SK-N-SH treated with all-trans-retinoic acid at 6 μM for 48 hours (cell line): ENCODE measurements around the gene UVRAG.

ENCODE experiments used
- ATAC-seq: fragments of 200-7000 bp; cut with Tn5 transposase; 3 replicates; pipeline ENCODE4 v1.9.1; 2020; ENCODE audit warnings: mild to moderate bottlenecking, moderate library complexity
- ARNTL ChIP-seq: fragments of 450-650 bp; formaldehyde crosslinking; IDR thresholded peaks from 2 replicates; pipeline ENCODE4 v1.5.0; 2020; ENCODE audit warnings: low read depth, mild to moderate bottlenecking, moderate library complexity, borderline replicate concordance
- BACH2 ChIP-seq: fragments of 250-450 bp; sonication (Bioruptor Pico); IDR thresholded peaks from 2 replicates; pipeline ENCODE4 v1.9.0; 2021; ENCODE audit warnings: mild to moderate bottlenecking, borderline replicate concordance
- CREB5 ChIP-seq: fragments of 250-450 bp; sonication (Bioruptor Pico); IDR thresholded peaks from 2 replicates; pipeline ENCODE4 v1.5.1; 2020; ENCODE audit warnings: low read depth, mild to moderate bottlenecking, moderate library complexity
- CSDC2 ChIP-seq: fragments of 250-450 bp; sonication (Bioruptor Pico); IDR thresholded peaks from 2 replicates; pipeline ENCODE4 v1.5.0; 2020; ENCODE audit warnings: mild to moderate bottlenecking, moderate library complexity
- CSRNP3 ChIP-seq: fragments of 250-450 bp; sonication (Bioruptor Pico); IDR thresholded peaks from 2 replicates; pipeline ENCODE4 v1.5.1; 2021; ENCODE audit warnings: mild to moderate bottlenecking, moderate library complexity
- ESRRG ChIP-seq: fragments of 250-450 bp; sonication (Bioruptor Pico); IDR thresholded peaks from 2 replicates; pipeline ENCODE4 v1.6.1; 2021; ENCODE audit warnings: mild to moderate bottlenecking
- GLIS3 ChIP-seq: fragments of 250-450 bp; sonication (Bioruptor Pico); IDR thresholded peaks from 2 replicates; pipeline ENCODE4 v1.5.0; 2020; ENCODE audit warnings: mild to moderate bottlenecking, moderate library complexity
- ISL1 ChIP-seq: fragments of 250-450 bp; sonication (Bioruptor Pico); IDR thresholded peaks from 2 replicates; pipeline ENCODE4 v2.1.2; 2022; ENCODE audit warnings: mild to moderate bottlenecking, moderate library complexity
- OSR1 ChIP-seq: fragments of 250-450 bp; sonication (Bioruptor Pico); IDR thresholded peaks from 2 replicates; pipeline ENCODE4 v1.8.0; 2022; ENCODE audit warnings: moderate library complexity, mild to moderate bottlenecking, inconsistent platforms
- PATZ1 ChIP-seq: fragments of 250-450 bp; sonication (Bioruptor Pico); IDR thresholded peaks from 2 replicates; pipeline ENCODE4 v1.8.0; 2020; ENCODE audit warnings: mild to moderate bottlenecking, moderate library complexity, borderline replicate concordance
- PPARA ChIP-seq: fragments of 250-450 bp; sonication (Bioruptor Pico); IDR thresholded peaks from 2 replicates; pipeline ENCODE4 v1.5.0; 2020; ENCODE audit warnings: mild to moderate bottlenecking, borderline replicate concordance
- RARB ChIP-seq: fragments of 250-450 bp; sonication (Bioruptor Pico); IDR thresholded peaks from 2 replicates; pipeline ENCODE4 v1.8.0; 2021; ENCODE audit warnings: mild to moderate bottlenecking, moderate library complexity
- SNAI2 ChIP-seq: fragments of 250-450 bp; sonication (Bioruptor Pico); IDR thresholded peaks from 2 replicates; pipeline ENCODE4 v1.5.0; 2020; ENCODE audit warnings: mild to moderate bottlenecking, moderate library complexity
- TCF4 ChIP-seq: fragments of 250-450 bp; sonication (Bioruptor Pico); IDR thresholded peaks from 2 replicates; pipeline ENCODE4 v1.8.0; 2021; ENCODE audit warnings: mild to moderate bottlenecking, moderate library complexity, borderline replicate concordance
- TOX ChIP-seq: fragments of 250-450 bp; sonication (Bioruptor Pico); IDR thresholded peaks from 2 replicates; pipeline ENCODE4 v1.8.0; 2021; ENCODE audit warnings: mild to moderate bottlenecking, moderate library complexity, borderline replicate concordance
- ZC3H10 ChIP-seq: fragments of 250-450 bp; sonication (Bioruptor Pico); IDR thresholded peaks from 2 replicates; pipeline ENCODE4 v1.5.1; 2021; ENCODE audit warnings: mild to moderate bottlenecking, moderate library complexity
- ZFP30 ChIP-seq: fragments of 450-650 bp; formaldehyde crosslinking; IDR thresholded peaks from 2 replicates; pipeline ENCODE4 v1.5.0; 2022; ENCODE audit warnings: mild to moderate bottlenecking, moderate library complexity
- ZNF565 ChIP-seq: fragments of 450-650 bp; formaldehyde crosslinking; conservative IDR thresholded peaks from 2 replicates; pipeline ENCODE4 v1.5.0; 2020; ENCODE audit warnings: low read depth, mild to moderate bottlenecking, moderate library complexity
- ZNF70 ChIP-seq: fragments of 450-650 bp; formaldehyde crosslinking; IDR thresholded peaks from 2 replicates; pipeline ENCODE4 v1.5.0; 2020; ENCODE audit warnings: mild to moderate bottlenecking, moderate library complexity
- ZNF8 ChIP-seq: fragments of 450-650 bp; formaldehyde crosslinking; IDR thresholded peaks from 2 replicates; pipeline ENCODE4 v1.5.0; 2020; ENCODE audit warnings: mild to moderate bottlenecking, moderate library complexity
- TF ChIP-seq, protein P1 (sequence below): fragments of 250-450 bp; sonication (Bioruptor Pico); IDR thresholded peaks from 2 replicates; pipeline ENCODE4 v1.8.0; 2021; ENCODE audit warnings: low read depth, mild to moderate bottlenecking, moderate library complexity, borderline replicate concordance
- TF ChIP-seq, protein P2 (sequence below): fragments of 250-450 bp; sonication (Bioruptor Pico); IDR thresholded peaks from 2 replicates; pipeline ENCODE4 v1.5.0; 2020; ENCODE audit warnings: mild to moderate bottlenecking, moderate library complexity

Gene UVRAG

GRCh38 chr11:76131142-76131541, 316.1 kb downstream of the UVRAG start:
- TF ChIP-seq PATZ1 (CRISPR knock-in tag): no peak
- no peak for TF ChIP-seq ARNTL (CRISPR knock-in tag)
- TF ChIP-seq BACH2 (CRISPR knock-in tag): no peak
- TF ChIP-seq TCF4 (CRISPR knock-in tag): no peak
- TF ChIP-seq ESRRG: no peak
- no peak for TF ChIP-seq OSR1 (CRISPR knock-in tag)
- no peak for TF ChIP-seq CREB5
- no peak for TF ChIP-seq CSDC2 (CRISPR knock-in tag)
- TF ChIP-seq ZC3H10 (CRISPR knock-in tag): no peak
- TF ChIP-seq PPARA (CRISPR knock-in tag): no peak
- no peak for TF ChIP-seq ZNF70 (CRISPR knock-in tag)
- TF ChIP-seq TOX (CRISPR knock-in tag): no peak
- no peak for TF ChIP-seq ZFP30 (CRISPR knock-in tag)
- no peak for TF ChIP-seq CSRNP3
- TF ChIP-seq ZNF565 (CRISPR knock-in tag): no peak
- TF ChIP-seq, protein P1, sequence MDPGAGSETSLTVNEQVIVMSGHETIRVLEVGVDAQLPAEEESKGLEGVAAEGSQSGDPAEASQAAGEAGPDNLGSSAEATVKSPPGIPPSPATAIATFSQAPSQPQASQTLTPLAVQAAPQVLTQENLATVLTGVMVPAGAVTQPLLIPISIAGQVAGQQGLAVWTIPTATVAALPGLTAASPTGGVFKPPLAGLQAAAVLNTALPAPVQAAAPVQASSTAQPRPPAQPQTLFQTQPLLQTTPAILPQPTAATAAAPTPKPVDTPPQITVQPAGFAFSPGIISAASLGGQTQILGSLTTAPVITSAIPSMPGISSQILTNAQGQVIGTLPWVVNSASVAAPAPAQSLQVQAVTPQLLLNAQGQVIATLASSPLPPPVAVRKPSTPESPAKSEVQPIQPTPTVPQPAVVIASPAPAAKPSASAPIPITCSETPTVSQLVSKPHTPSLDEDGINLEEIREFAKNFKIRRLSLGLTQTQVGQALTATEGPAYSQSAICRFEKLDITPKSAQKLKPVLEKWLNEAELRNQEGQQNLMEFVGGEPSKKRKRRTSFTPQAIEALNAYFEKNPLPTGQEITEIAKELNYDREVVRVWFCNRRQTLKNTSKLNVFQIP: no peak
- no peak for TF ChIP-seq ISL1 (CRISPR knock-in tag)
- ATAC-seq: no peak

DNA sequence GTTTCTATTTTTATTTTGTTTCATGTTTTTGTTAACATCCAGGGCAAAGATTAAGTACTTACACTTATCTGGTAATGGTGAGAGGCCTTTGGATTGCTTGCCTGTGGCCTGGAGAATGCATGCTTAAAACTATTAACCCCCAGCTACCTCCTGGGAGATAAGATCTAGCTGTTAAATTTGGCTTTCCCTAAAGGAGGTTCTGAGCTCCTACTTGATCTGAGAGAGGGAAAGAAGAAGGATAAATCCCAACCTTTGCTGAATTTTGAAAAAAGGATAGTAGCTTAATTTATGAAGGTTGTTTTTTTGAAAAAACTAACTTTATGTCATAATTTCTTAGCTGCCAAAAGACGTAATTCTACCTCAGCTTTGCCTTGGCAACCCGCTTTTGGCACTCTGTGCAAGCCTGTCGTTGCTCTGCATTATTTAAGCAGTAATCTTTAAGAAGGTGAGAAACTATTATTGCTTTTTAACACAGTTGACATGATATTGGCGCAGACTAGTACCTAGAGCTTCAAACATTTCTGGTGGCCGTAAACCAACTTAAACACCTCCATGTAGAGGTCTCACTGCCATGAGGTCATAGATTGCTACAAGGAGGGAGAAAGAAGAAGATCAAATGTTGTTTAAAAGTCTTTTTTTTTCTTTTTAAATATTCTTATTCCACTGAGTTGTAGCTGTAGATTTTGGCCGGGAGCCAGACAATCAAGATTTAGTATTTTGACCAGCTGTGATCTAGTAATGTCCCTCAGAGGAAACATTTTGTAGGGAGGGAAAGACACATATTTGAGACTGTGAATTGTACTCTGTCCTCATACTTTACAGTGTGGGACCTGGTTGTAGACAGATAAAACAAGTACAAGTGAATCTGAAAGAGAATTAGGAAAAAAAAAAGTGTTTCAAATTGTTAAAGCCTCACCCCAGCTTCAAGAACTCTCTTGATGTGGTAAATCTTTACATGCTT, 316.9 kb downstream of the UVRAG start:
- peak; percentile 35; the same call in 1 of the 3 replicates for ATAC-seq
- no peak for TF ChIP-seq ARNTL (CRISPR knock-in tag)

DNA sequence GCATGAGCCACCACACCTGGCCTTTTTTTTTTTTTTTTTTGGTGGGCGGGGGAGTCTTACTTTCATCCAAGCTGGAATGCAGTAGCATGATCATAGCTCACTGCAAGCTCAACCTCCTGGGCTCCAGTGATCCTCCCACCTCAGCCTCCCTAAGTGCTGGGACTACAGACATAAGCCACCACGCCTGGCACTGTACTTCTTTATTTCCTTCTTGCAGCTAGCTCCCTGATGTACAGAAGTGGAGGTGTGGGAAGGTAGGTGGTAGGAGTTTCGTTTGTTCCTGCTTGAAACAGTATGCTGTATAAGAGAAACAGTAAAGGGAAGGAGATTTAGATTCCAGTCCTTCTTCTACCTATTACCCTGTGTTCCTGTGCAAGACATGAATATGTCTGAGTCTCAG, 319.2 kb downstream of the UVRAG start:
- ATAC-seq: no peak
- TF ChIP-seq ZNF8 (no peak), SNAI2 (CRISPR knock-in tag) (no peak), RARB (CRISPR knock-in tag) (no peak), GLIS3 (CRISPR knock-in tag) (no peak), PATZ1 (CRISPR knock-in tag) (no peak), PPARA (CRISPR knock-in tag) (no peak), OSR1 (CRISPR knock-in tag) (no peak), ISL1 (CRISPR knock-in tag) (no peak), BACH2 (CRISPR knock-in tag) (no peak), CSDC2 (CRISPR knock-in tag) (no peak), TCF4 (CRISPR knock-in tag) (no peak)
- TF ChIP-seq, protein P2, sequence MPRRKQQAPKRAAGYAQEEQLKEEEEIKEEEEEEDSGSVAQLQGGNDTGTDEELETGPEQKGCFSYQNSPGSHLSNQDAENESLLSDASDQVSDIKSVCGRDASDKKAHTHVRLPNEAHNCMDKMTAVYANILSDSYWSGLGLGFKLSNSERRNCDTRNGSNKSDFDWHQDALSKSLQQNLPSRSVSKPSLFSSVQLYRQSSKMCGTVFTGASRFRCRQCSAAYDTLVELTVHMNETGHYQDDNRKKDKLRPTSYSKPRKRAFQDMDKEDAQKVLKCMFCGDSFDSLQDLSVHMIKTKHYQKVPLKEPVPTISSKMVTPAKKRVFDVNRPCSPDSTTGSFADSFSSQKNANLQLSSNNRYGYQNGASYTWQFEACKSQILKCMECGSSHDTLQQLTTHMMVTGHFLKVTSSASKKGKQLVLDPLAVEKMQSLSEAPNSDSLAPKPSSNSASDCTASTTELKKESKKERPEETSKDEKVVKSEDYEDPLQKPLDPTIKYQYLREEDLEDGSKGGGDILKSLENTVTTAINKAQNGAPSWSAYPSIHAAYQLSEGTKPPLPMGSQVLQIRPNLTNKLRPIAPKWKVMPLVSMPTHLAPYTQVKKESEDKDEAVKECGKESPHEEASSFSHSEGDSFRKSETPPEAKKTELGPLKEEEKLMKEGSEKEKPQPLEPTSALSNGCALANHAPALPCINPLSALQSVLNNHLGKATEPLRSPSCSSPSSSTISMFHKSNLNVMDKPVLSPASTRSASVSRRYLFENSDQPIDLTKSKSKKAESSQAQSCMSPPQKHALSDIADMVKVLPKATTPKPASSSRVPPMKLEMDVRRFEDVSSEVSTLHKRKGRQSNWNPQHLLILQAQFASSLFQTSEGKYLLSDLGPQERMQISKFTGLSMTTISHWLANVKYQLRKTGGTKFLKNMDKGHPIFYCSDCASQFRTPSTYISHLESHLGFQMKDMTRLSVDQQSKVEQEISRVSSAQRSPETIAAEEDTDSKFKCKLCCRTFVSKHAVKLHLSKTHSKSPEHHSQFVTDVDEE (CRISPR knock-in tag): no peak
- TF ChIP-seq, protein P1: no peak
